GM19397 (cell line): Measurements from ENCODE around the gene SNCG.

Experiments used
- ATAC-seq: cut with Tn5 transposase; IDR thresholded peaks from one replicate; pipeline ENCODE4 v1.9.1; 2021; ENCODE audit warnings: mild to moderate bottlenecking, moderate library complexity; ENCODE audit not compliant: unreplicated experiment

SNCG gene

GRCh38 chr10:86960003-86960862, 1.8 kb downstream of the SNCG start:
- peak; percentile 51 for ATAC-seq

GRCh38 chr10:86960863-86961434, 2.5 kb downstream of the SNCG start:
- no peak for ATAC-seq

GRCh38 chr10:86961481-86962091, 3.2 kb downstream of the SNCG start:
- ATAC-seq: no peak

- ATAC-seq: no peak
Measured at GRCh38 chr10:86962136-86962980, 4.0 kb downstream of the SNCG start.

- ATAC-seq: no peak
Measured at GRCh38 chr10:86962981-86963310, 4.5 kb downstream of the SNCG start.

GRCh38 chr10:86963341-86963919, 5.0 kb downstream of the SNCG start:
- no peak for ATAC-seq

- no peak for ATAC-seq
Measured at GRCh38 chr10:86964061-86964846, 5.9 kb downstream of the SNCG start.

GRCh38 chr10:86964847-86965190, 6.4 kb downstream of the SNCG start:
- ATAC-seq: no peak

GRCh38 chr10:86965986-86966654, 7.7 kb downstream of the SNCG start:
- ATAC-seq: no peak

- no peak for ATAC-seq
Measured at GRCh38 chr10:86967481-86967941, 9.1 kb downstream of the SNCG start.

GRCh38 chr10:86968271-86968993, 10.0 kb downstream of the SNCG start, which contains the start of gene ADIRF:
TSS of gene ADIRF (plus strand) at chr10:86968482. CDS start at chr10:86968545, 63 bp downstream.
- no peak for ATAC-seq

GRCh38 chr10:86968994-86969355, 10.6 kb downstream of the SNCG start:
- ATAC-seq: no peak

- ATAC-seq: no peak
Measured at GRCh38 chr10:86969421-86970041, 11.1 kb downstream of the SNCG start.

GRCh38 chr10:86970162-86970981, 12.0 kb downstream of the SNCG start:
- no peak for ATAC-seq

GRCh38 chr10:86970982-86971231, 12.5 kb downstream of the SNCG start:
- no peak for ATAC-seq

GRCh38 chr10:86971232-86971991, 13.0 kb downstream of the SNCG start:
- peak; percentile 87 for ATAC-seq
